Measurements from ENCODE around the gene SLC44A1.

DNA sequence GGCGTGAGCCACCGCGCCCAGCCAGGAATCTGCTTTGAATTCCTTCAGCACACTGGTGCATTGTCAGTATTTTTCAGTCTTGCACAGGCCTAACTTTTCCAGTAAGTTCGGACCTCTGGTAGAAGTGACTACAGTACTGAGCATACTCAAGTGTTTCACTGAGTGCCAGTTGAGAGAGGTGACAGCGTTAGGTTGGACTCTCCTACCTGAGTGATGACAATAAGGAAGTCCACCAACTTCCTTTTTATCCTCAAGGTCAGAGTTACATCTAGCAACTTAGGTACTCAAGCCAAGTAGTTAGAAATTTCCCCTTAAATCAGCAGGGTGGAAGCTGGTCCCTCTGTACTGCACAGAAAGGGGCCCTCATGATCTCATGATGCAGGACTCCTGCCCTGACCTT is 177.4 kb downstream of the SLC44A1 start:
- TF ChIP-seq EZH2 (IDR thresholded peaks at IDR 0.05; ENCODE audit: borderline replicate concordance, low read length) = no peak
- TF ChIP-seq, protein P1, sequence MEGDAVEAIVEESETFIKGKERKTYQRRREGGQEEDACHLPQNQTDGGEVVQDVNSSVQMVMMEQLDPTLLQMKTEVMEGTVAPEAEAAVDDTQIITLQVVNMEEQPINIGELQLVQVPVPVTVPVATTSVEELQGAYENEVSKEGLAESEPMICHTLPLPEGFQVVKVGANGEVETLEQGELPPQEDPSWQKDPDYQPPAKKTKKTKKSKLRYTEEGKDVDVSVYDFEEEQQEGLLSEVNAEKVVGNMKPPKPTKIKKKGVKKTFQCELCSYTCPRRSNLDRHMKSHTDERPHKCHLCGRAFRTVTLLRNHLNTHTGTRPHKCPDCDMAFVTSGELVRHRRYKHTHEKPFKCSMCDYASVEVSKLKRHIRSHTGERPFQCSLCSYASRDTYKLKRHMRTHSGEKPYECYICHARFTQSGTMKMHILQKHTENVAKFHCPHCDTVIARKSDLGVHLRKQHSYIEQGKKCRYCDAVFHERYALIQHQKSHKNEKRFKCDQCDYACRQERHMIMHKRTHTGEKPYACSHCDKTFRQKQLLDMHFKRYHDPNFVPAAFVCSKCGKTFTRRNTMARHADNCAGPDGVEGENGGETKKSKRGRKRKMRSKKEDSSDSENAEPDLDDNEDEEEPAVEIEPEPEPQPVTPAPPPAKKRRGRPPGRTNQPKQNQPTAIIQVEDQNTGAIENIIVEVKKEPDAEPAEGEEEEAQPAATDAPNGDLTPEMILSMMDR (IDR thresholded peaks at IDR 0.05; ENCODE audit: low read length) = no peak

All from OCI-LY1 (cell line).